GM20000 (cell line): ENCODE results near the gene SLC39A7.
"Not testable (repeated sequence)": the region's sequence is repeated elsewhere in the genome, so short reads cannot be mapped to it uniquely, and the experiment has no call there.

Source experiments
- DNase-seq: peaks from one replicate; pipeline ENCODE4 v3.0.0; 2012; ENCODE audit warnings: low spot score
- CTCF ChIP-seq: IDR thresholded peaks from 2 replicates; pipeline ENCODE4 v1.5.1; 2012; ENCODE audit warnings: mild to moderate bottlenecking, control low read depth; ENCODE audit errors: extremely low read depth, missing control alignments

Gene SLC39A7

DNA sequence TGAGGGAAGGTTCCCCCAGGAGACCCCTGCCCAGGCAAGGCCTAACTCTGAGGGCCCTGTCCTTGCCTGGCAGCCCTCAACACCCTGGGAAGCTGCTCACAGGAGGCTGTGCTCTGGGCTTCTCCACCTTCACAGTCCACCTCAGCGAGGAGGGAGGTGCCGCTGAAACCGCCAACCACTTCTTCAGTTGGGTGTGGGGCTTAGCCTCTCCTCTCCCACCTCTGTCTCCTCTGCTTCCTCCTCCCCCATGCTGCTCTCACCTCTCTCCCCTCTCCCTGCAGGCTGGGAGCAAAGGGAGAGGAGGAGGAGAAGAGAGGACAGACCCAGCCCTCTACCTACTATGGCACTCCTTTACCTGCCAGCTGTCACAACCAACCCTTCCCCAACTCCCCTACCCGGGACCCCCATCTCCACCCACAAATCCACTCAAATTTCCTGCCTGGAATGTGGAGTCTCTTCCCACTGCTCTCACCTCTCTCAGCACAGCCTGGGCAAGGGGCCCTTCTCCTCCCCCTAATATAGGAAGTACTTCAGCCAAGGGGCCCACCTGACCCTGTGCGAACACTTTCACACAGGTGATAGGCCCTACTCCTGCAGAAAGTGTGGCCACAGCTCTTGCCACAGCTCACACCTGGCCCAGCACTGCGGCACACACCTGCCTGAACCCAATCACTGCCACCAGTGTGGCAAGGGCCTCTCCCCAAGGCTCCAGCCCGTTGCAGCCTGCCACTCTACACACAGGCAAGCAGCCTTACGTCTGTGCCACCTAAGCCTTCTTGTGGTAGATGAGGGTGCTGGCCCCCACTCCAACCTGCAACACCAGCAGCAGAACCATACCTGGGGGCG is 14.8 kb downstream of the SLC39A7 start:
- TF ChIP-seq CTCF = no peak
- no peak for DNase-seq

- TF ChIP-seq CTCF = no peak
These were observed 15.5 kb downstream of the SLC39A7 start for GRCh38 chr6:33216117-33216649.

GRCh38 chr6:33217246-33217645 is 16.6 kb downstream of the SLC39A7 start:
- DNase-seq = peak; percentile 1

More at GRCh38 chr6:33216117-33216649, 15.5 kb downstream of the SLC39A7 start:
- DNase-seq = no peak

DNA sequence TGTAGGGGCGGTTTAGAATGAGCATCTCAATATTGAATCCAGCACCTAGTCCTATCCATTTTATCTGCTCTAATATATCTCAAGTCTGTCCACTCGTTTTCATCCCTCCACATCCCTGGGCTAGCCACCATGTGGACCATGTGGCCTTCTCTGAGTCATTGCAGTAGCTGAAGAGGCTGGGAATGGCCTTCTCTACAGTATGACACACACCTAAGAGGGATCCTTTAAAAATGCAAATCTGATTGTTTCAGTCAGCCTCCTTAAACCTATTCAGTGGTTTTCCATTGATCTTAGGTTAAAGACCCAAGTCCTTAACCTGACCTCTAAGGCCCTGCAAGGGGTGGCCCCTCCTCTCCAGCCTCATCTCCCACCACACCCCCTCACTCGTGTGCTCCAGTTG is 17.0 kb downstream of the SLC39A7 start:
- peak; percentile 4 for DNase-seq
- no peak for TF ChIP-seq CTCF

More at GRCh38 chr6:33217246-33217645, 16.6 kb downstream of the SLC39A7 start:
- no peak for TF ChIP-seq CTCF

DNA sequence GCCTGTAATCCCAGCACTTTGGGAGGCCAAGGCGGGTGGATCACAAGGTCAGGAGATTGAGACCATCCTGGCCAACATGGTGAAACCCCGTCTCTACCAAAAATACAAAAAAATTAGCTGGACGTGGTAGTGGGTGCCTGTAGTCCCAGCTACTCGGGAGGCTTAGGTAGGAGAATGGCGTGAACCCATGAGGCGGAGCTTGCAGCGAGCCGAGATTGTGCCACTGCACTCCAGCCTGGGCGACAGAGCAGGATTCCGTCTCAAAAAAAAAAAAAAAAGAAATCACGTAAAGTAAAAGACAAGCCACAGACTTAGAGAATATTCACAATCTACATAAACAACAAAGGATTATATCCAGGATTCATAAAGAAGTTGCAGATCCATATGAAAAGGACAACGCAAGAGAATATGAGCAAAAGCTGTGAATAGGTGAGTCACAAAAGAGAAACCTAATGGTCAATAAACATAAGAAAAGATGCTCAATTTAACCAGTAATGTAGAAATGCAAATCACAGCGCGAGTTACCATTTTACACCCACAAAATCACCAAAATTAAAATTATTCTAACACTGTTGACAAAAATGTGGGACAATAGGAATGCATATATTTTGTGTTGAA is 25.9 kb downstream of the SLC39A7 start:
- DNase-seq = not testable (repeated sequence)

DNA sequence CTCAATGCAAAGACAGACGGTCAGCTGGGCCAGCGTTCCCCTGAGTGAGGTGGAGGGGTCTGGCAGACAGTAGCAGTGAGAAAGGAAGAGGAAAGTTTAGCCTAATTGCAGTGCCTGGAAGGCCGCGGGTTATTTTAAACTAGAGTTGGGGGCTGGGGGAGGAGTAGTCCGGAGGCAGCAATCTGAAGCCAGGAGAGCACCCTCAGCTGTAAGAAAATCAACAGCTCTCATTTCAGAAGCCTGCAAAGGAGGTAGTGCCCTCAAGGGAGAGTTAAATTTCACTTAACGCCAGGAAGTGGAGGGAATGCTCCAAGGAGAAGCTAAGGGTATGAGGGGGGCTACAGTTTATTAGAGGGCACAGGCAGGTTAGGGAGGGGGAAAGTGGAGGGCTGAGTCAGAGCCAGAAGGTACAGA is 34.6 kb downstream of the SLC39A7 start:
- no peak for TF ChIP-seq CTCF
- DNase-seq = no peak

DNA sequence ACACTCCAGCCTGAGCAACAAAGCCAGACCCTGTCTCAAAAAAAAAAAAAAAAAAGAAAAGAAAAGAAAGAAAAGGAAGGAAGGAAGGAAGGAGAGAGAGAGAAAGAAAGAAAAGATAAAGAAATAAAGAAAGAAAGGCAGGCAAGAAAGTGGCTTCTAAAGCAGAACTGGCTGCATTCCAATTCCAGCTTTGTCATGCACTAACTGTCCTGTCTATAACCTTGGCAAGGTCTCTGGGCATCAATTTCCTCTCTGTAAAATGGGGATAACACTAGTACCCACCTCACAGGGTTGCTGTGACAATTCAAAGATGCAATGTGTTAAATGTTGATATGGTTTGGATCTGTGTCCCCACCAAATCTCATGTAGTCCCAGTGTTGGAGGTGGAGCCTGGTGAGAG is 35.7 kb downstream of the SLC39A7 start:
- no peak for TF ChIP-seq CTCF
- DNase-seq = no peak
